HEK293T (cell line): ENCODE measurements around the gene MRPS23.

Experiments used
- CTCF ChIA-PET: fragments of 350-600 bp; formaldehyde crosslinking; extraction: SDS; loops from one replicate; lab custom pipeline; 2021; ENCODE audit warnings: antibody characterized with exemption, inconsistent platforms; lab: Yijun Ruan, JAX
- POLR2A ChIA-PET: fragments of 350-600 bp; formaldehyde crosslinking; extraction: SDS; loops from one replicate; lab custom pipeline; 2020; ENCODE audit warnings: antibody characterized with exemption, inconsistent platforms; lab: Yijun Ruan, JAX
- DNase-seq: peaks from one replicate; pipeline ENCODE4 v3.0.0; 2012; ENCODE audit warnings: mixed read lengths; ENCODE audit errors: extremely low spot score
- ARNT ChIP-seq: fragments of 450-650 bp; IDR thresholded peaks from 2 replicates; pipeline ENCODE4 v1.6.1; 2017; ENCODE audit warnings: mild to moderate bottlenecking
- BHLHE40 ChIP-seq: fragments of 450-650 bp; IDR thresholded peaks from 2 replicates; pipeline ENCODE4 v1.6.1; 2016; ENCODE audit warnings: mild to moderate bottlenecking, moderate library complexity, borderline replicate concordance
- CTBP1 ChIP-seq: fragments of 450-650 bp; IDR thresholded peaks from 2 replicates; pipeline ENCODE4 v1.6.1; 2016; ENCODE audit warnings: borderline replicate concordance
- ELF4 ChIP-seq: fragments of 450-650 bp; IDR thresholded peaks from 2 replicates; pipeline ENCODE4 v1.6.1; 2017; ENCODE audit warnings: antibody characterized with exemption
- FOXA1 ChIP-seq: fragments of 450-650 bp; IDR thresholded peaks from 2 replicates; pipeline ENCODE4 v1.6.1; 2016; ENCODE audit warnings: mild to moderate bottlenecking
- FOXK2 ChIP-seq: fragments of 450-650 bp; IDR thresholded peaks from 2 replicates; pipeline ENCODE4 v1.6.1; 2016; ENCODE audit warnings: mild to moderate bottlenecking
- FOXM1 ChIP-seq: fragments of 450-650 bp; IDR thresholded peaks from 2 replicates; pipeline ENCODE4 v1.6.1; 2017; ENCODE audit warnings: mild to moderate bottlenecking, borderline replicate concordance
- HDGF ChIP-seq: fragments of 450-650 bp; IDR thresholded peaks from 2 replicates; pipeline ENCODE4 v1.6.1; 2017; ENCODE audit warnings: antibody characterized with exemption, borderline replicate concordance
- L3MBTL2 ChIP-seq: fragments of 450-650 bp; conservative IDR thresholded peaks from 2 replicates; pipeline ENCODE4 v1.6.1; 2016; ENCODE audit warnings: mild to moderate bottlenecking
- LEF1 ChIP-seq: fragments of 450-650 bp; IDR thresholded peaks from 2 replicates; pipeline ENCODE4 v1.6.1; 2017; ENCODE audit warnings: mild to moderate bottlenecking, borderline replicate concordance
- NFRKB ChIP-seq: fragments of 450-650 bp; IDR thresholded peaks from 2 replicates; pipeline ENCODE4 v1.6.1; 2016; ENCODE audit warnings: mild to moderate bottlenecking, moderate library complexity
- SP1 ChIP-seq: fragments of 450-650 bp; IDR thresholded peaks from 2 replicates; pipeline ENCODE4 v1.6.1; 2017
- SUZ12 ChIP-seq: fragments of 450-650 bp; IDR thresholded peaks from 2 replicates; pipeline ENCODE4 v1.6.1; 2016; ENCODE audit warnings: mild to moderate bottlenecking
- TARDBP ChIP-seq: fragments of 450-650 bp; IDR thresholded peaks from 2 replicates; pipeline ENCODE4 v1.6.1; 2016
- ZNF384 ChIP-seq: fragments of 450-650 bp; IDR thresholded peaks from 2 replicates; pipeline ENCODE4 v1.6.1; 2016
- TF ChIP-seq, protein P1 (sequence below): fragments of 450-650 bp; IDR thresholded peaks from 2 replicates; pipeline ENCODE4 v1.6.1; 2016

MRPS23 gene

GRCh38 chr17:57832314-57833178 lies 17.3 kb downstream of the MRPS23 start:
- CTCF ChIA-PET, result interaction anchor here (0.5 to 3.3 kb wide), 27 partner anchors 10 to 1017 kb away, joined by 3 to 33 read pairs (median 3); no protein-coding TSS in a partner anchor
- TF ChIP-seq, protein P1, sequence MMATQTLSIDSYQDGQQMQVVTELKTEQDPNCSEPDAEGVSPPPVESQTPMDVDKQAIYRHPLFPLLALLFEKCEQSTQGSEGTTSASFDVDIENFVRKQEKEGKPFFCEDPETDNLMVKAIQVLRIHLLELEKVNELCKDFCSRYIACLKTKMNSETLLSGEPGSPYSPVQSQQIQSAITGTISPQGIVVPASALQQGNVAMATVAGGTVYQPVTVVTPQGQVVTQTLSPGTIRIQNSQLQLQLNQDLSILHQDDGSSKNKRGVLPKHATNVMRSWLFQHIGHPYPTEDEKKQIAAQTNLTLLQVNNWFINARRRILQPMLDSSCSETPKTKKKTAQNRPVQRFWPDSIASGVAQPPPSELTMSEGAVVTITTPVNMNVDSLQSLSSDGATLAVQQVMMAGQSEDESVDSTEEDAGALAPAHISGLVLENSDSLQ, result no peak
- TF ChIP-seq SP1 (no peak), SUZ12 (no peak), CTBP1 (no peak), FOXA1 (no peak), BHLHE40 (no peak), NFRKB (no peak), ZNF384 (no peak), HDGF (no peak), ARNT (no peak), LEF1 (no peak), ELF4 (no peak), FOXK2 (no peak), FOXM1 (no peak), L3MBTL2 (no peak), TARDBP (no peak)
- POLR2A ChIA-PET, result interaction anchor here (1.5 kb wide), 1 partner anchor 175 kb away, joined by 5 read pairs; the partner anchor contains the start of gene SRSF1
- no peak for DNase-seq

DNA sequence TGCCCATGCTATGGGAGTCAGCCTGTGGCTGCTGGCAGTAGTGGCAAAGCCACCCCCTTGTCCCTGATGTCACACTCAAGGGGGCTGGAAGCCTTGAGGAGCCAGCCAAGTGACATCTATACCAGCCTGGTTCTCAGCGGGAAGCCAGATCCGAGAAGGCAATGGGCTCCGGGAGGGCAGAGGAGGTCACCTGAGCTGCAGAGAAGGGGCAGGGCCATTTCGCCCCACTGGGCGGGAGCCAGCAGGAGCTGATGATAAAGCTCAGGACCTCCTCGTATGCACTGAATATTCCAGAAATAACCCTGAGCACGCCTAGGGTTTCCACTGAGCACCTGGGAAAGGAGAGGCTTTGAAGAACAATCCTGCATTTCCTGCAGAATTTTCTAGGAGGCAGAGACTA lies 19.0 kb downstream of the MRPS23 start:
- TF ChIP-seq SUZ12, result no peak
- TF ChIP-seq, protein P1, result no peak
- no peak for TF ChIP-seq LEF1
- TF ChIP-seq ZNF384, result no peak
- TF ChIP-seq ARNT, result no peak
- no peak for TF ChIP-seq HDGF
- no peak for TF ChIP-seq CTBP1
- TF ChIP-seq FOXM1, result no peak
- TF ChIP-seq FOXK2, result no peak
- TF ChIP-seq TARDBP, result no peak
- TF ChIP-seq SP1, result no peak
- TF ChIP-seq FOXA1, result no peak
- no peak for TF ChIP-seq BHLHE40
- TF ChIP-seq NFRKB, result no peak
- no peak for TF ChIP-seq ELF4
- DNase-seq, result no peak
- ChIA-PET CTCF (interaction anchor here (3.1 kb wide), 1 partner anchor 9 kb away, joined by 33 read pairs; no protein-coding TSS in a partner anchor), POLR2A (no interaction called here)

DNA sequence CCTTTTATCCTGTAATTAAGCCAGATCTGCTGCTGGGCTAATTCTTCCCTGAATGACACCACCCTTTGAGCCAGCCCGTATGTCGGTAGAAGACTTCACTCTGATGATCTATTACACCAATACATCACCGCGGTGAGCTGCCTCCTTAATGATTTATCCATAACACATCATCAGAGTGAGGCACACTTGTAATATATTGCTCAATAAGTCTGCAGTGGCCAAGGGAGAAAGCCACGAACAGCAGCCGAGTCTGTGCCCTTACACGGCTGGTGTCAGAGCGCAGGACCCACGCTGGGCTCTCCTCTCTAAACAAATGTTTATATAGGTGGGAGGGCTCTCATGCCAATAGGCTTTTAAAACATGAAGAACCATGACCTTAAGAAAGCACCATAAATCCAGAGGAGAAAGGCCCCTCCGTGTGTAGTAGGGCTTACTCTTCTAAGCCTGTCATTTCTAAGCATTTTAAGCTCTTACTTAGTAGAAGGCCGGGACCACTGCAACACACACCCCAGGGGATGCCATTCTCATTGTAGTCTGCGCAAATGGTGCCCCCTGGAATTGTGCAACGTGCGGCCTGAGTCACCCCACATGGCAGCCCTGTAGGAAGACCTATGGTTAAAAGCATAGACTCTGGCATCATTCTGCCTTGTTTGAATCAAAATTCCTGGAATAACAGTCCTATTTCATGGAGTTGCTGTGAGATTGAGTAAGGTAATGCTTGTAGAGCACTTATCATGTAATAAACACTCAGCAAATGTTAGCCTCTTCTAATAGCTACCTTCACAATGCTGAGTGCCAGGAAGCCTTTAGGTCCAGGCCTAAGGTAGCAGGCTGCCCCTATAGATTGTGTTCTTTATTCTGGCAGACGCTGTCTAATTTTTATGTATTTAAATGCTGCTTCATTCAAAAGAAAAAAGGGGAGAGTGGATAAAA lies 26.1 kb downstream of the MRPS23 start:
- ChIA-PET POLR2A (interaction anchor here (0.6 to 1.5 kb wide), 3 partner anchors 12 to 183 kb away, joined by 4 to 5 read pairs (median 4); partner anchors contain the start of gene SRSF1), CTCF (interaction anchor here (0.6 to 6.7 kb wide), 3 partner anchors 9 to 40 kb away, joined by 3 to 33 read pairs (median 6); no protein-coding TSS in a partner anchor)
- TF ChIP-seq FOXK2, result no peak
- TF ChIP-seq HDGF, result 0 out of 2 replicates have a peak, but pooled peaks have one; percentile 55
- peak; percentile 37; the same call in 1 of the 2 replicates for TF ChIP-seq LEF1
- TF ChIP-seq L3MBTL2, result peak; percentile 36; the same call in 1 of the 2 replicates
- TF ChIP-seq, protein P1, result peak; percentile 98
- TF ChIP-seq ARNT, result peak; percentile 95
- no peak for TF ChIP-seq ELF4
- peak; percentile 59 for DNase-seq

DNA sequence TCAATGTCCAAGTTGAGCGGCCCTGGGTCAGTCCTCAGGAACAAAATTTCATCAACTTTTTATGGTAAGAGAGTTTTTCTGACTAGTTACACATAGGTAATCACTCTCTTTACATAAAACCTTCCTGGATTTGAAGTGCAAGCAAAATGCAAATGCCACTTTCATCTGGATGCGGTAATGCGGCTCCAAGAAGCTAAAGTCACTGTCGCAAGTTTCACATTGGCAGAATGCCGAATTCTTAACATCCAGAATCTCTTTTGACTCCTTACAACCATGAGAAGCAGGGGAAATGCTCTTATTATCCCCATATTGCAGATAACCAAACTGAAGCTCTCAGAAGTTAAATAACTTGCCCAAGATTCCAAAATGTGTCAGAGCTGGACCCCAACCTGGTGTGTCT lies 30.0 kb downstream of the MRPS23 start:
- DNase-seq, result no peak
- POLR2A ChIA-PET, result interaction anchor here (1.1 kb wide), 1 partner anchor 8 kb away, joined by 3 read pairs; no protein-coding TSS in a partner anchor
- CTCF ChIA-PET, result interaction anchor here (6.7 kb wide), 1 partner anchor 13 kb away, joined by 33 read pairs; no protein-coding TSS in a partner anchor
- TF ChIP-seq L3MBTL2 (no peak), ARNT (no peak), NFRKB (no peak), HDGF (no peak), FOXM1 (no peak), ELF4 (no peak)

- no peak for DNase-seq
- TF ChIP-seq, protein P1, result peak; percentile 3; the same call in 1 of the 2 replicates
- no peak for TF ChIP-seq CTBP1
- CTCF ChIA-PET, result interaction anchor here (6.7 kb wide), 1 partner anchor 13 kb away, joined by 33 read pairs; no protein-coding TSS in a partner anchor
- POLR2A ChIA-PET, result interaction anchor here (1.1 kb wide), 1 partner anchor 7 kb away, joined by 3 read pairs; no protein-coding TSS in a partner anchor
These were observed 30.6 kb downstream of the MRPS23 start for GRCh38 chr17:57819285-57819684.
